Daoy (cell line): ENCODE measurements around the gene PFN3. TPM values are rescaled to one million over a fixed set of nuclear protein-coding genes. Genes with fewer than 3 reads are reported as not detected.

Experiments used
- DNase-seq: peaks from one replicate; pipeline ENCODE4 v3.0.0-alpha.2; 2015; ENCODE audit warnings: low read depth
- total RNA-seq: library from RNA; depleted of rRNA; stranded (reverse); fragments of >200 nt; shearing (Covaris generic); gene quantifications from 2 replicates; pipeline ENCODE4 v1.2.3, GENCODE V29; 2014; rRNA removed

The PFN3 gene, protein sequence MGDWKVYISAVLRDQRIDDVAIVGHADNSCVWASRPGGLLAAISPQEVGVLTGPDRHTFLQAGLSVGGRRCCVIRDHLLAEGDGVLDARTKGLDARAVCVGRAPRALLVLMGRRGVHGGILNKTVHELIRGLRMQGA
- total RNA-seq, result not detected in 2 replicates

DNA sequence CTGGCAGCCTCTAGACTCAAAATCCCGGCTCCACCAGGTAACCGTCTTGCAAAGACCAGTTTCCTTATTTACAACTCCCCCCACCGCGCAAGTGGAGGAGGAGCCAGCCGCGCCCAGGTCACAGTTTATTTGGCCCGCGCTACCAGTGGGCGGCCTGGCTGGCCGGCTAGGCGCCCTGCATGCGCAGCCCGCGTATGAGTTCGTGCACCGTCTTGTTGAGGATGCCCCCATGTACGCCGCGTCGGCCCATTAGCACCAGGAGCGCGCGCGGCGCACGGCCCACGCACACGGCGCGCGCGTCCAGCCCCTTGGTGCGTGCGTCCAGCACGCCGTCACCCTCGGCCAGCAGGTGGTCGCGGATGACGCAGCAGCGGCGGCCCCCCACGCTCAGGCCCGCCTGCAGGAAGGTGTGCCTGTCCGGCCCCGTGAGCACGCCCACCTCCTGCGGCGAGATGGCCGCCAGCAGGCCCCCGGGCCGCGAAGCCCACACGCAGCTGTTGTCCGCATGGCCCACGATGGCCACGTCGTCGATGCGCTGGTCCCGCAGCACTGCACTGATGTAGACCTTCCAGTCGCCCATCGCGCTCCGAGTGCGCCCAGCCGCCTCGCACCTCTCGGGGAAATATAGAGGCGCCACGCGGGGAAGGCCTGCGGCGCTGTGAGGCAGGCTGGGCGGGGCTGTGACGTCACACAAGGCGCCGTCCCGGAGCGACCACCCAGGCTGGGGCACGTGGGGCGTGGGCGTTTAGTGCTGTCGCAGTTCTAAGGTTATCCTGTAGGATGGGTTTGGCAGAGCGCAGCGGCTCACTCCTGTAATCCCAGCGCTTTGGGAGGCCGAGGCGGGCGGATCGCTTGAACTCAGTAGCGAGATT, at the start of gene PFN3:
PFN3 (minus strand) TSS at position 665 of the 872 bp plus-strand sequence; CDS start at position 580, 85 bp downstream.
- DNase-seq, result no peak

DNA sequence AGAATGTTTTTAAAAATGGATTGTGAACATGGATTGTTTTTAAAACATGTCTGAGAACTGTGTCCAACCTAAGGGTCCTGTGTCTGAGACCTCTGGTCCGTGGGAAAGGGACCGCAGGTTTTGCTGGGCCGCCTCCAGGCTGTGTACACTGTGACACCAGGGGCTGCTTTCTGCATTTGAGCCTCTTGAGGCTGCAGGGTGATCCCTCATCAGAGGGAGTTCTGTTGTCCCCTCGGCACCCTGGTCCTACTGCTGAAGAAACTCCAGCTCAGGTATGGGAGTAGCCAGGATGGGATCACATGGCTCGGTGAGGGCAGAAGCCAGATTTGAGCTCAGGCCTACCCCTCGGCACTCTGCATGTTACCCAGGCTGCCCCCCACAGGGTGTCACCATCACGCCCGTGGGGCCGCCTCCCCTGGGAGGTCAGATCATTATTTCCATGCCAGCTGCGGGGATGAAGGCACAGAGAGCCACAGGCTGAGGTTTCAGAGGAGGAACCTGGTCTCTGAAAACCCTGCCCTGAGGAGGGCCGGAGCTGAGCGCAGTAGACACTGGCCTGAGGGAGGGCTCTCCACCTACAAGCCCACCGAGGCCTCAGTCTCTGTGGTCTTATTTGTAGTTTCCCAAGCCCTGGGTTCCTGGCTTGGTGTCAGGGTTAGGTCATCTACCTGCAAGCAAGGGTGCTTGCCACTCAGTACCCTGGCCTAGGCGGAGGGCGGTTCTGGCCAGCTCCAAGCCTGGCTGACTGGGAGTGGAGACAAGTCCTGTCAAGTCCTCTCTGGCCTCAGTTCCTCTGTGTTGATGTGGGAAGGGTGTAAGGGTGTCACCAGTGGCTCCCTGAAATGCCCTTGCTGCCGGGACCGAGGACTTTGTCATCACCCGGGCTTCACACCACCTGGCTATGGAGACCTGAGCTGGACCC, 48.9 kb upstream of the PFN3 start:
- DNase-seq, result no peak

DNA sequence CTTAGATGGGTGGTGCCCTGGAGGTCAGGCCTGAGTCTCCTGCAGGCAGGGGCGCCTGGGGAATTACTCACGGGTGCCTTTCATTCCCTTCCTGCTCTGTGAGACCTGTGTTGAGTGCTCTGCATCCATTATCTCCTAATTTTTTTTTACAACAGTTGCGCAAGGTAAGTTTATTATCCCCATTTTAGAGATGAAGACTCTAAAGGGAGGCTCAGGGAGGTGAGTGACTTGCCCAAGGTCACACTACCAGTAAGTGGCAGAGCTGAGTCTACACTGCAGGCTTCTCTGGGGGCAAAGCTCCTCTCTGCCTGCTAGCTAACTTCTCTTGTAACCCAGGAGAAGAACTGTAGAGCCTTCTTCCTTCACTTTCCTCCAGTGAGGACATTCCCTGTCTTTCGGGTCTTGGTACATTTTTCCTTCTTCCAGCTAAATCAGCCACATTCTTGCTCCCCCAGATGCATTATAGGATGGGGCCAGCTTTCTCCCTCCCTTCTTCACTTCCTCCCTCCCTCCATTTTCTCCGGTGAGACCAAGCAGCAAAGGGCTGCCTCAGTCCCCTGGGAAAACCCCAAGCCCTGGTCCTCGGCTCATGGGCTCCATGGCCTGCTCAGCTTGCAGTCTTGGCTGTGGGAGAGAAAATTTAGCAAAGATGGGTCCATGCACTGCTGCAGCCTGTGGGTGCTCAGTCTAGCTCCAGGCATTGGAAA, 47.9 kb upstream of the PFN3 start:
- no peak for DNase-seq

DNA sequence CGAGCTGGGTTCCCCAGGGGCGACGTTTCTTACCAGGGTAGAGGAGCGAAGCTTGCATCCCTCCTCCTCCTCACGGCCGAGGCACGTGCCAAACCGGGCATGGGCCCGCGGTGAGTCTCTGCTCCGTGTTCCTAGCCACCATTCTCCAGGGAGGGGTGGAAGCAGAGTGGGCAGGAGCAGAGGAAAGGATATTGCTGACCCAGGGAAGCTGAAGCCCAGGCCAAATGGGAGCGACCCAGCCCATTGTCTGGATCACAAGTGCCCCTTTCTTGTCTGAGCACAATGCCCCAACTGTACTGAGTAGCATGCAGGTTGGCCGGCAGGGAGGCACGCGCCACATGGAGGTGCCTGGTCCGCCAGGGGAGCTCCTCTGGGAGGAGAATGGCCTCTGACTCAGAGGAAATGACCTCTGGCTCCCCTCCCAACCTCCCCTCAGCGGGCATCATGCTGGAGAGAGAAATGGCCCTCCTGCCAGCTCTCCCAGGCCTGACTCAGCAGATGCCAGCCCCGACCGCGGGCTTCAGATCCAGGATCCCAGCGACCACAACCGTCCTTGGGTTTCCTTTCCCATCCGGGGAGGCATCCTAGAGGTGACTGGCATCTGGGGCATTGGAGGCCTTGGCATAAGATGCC, 47.3 kb upstream of the PFN3 start:
- peak; percentile 96 for DNase-seq

DNA sequence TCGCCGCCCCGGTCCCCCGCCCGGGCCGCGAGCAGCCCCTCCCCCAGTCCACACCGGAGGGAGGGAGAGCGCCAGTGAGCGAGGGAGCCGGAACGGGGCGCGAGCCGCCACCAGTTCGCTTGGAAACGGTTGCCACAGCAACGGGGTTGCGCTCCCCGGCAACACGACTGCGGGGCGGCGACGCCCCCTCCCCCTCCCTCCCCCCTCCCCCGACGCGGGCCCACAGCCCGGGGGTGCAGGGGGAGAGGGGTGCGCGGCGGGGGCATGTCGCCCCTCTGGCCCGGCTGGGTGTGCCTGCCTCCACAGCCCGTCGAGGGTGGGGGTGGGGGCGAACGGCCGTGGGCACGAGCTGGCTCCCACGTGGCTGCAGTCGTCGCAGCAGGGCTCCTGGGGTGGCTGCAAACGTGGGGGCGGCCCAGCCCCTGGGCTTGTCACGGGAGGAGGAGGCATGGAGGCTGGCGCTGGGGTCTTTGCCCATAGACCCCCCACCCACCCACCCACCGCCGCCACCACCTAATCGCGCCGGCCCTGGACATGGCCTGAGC, 46.7 kb upstream of the PFN3 start:
- DNase-seq, result peak; percentile 79

DNA sequence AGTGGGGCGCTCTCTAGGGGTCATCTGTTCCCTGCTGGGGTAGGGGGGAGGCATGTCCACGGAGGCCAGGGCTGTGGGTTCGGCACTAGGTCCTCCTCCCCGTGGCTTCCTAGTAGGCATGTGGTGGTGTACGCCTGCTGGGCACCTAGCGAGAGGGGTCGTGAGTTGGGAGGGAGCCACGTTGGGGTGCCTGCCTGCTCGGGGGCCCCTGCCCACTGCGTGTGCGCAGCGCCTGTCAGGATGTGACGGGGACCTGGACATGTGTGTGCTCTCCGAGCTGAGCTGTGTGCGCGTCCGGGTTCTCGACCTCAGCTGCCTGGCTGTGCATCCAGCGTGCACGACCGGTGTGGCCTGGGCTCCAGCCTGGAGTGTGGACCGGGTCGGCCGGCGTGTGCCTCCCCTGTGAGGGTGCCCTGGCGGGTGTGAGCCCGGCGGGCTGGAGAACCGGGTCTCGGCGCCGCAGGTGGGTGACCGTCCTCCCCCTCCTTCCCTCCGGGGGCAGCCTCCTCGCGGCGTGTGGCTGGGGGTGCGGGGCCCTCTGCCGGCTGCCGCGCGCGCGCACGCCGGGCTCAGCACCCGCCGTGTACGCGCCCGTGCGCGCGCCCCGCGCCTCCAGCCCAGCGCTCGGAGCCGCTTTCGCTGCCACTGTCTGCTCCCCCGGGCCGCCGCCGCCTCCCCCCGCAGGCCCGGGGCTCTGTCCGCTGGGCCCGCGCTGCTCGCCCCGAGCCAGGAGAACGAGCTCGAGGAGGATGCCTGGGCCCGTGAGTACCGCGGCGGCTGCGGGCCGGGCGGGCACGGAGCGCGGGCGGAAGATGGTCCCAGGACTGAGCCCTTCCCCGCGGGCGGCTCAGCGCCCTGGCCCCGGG, 46.0 kb upstream of the PFN3 start, which contains the start of gene PRR7:
PRR7 (plus strand) TSS at position 615 of the 866 bp plus-strand sequence. CDS start 8,254 bp downstream, outside the sequence.
- peak; percentile 87 for DNase-seq

DNA sequence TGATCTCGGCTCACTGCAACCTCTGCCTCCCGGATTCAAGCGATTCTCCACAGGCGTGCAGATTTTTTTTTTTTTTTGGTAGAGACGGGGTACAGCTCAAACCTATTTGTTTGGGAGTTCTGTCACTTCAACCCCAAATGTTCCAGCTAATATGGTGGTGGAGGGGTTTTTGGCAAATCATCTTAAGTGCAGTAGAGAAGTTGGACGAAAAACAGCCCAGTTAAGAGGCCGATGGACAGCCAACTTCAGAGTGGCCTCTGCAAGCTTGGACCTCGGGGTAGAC, 45.4 kb upstream of the PFN3 start:
- DNase-seq, result no peak

DNA sequence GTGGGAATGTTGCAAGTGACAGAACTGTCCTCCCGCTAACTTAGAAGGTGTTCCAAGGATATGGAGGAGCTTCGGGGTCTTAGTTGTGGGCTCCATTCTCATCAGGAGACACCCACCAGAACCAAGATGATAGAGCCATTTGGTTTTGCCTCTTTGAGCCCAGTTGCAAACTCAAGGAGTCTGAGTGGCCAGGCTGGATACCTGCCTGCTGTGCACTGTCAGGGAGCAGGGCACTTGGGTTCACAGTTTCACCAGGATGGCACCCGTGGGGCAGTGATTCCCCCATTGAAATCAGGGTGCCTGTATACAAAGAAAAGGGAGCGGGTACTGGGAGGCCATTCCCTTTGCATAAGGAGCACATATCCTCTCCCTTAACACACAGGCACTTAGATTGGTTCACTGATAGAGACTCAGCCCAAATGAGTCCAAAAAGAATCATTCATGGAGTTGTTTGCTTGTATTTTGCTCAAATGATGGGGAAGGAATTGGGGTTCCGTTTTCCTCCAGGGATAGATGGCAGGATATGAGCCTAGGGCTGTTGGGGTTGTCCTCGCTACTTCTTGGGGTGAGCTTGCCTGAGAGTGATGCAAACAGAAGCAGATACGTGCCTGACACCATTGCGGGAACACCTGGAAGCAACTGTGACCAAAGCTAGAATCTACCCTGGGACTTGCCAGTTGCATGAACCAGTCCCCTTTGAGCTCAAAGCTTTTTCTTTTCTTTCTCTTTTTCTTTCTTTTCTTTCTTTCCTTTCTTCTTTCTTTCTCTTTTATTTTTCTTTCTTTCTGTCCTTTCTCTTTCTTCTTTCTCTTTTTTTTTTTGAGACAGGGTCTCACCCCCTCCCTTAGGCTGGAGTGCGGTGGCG, 44.8 kb upstream of the PFN3 start:
- DNase-seq, result no peak

DNA sequence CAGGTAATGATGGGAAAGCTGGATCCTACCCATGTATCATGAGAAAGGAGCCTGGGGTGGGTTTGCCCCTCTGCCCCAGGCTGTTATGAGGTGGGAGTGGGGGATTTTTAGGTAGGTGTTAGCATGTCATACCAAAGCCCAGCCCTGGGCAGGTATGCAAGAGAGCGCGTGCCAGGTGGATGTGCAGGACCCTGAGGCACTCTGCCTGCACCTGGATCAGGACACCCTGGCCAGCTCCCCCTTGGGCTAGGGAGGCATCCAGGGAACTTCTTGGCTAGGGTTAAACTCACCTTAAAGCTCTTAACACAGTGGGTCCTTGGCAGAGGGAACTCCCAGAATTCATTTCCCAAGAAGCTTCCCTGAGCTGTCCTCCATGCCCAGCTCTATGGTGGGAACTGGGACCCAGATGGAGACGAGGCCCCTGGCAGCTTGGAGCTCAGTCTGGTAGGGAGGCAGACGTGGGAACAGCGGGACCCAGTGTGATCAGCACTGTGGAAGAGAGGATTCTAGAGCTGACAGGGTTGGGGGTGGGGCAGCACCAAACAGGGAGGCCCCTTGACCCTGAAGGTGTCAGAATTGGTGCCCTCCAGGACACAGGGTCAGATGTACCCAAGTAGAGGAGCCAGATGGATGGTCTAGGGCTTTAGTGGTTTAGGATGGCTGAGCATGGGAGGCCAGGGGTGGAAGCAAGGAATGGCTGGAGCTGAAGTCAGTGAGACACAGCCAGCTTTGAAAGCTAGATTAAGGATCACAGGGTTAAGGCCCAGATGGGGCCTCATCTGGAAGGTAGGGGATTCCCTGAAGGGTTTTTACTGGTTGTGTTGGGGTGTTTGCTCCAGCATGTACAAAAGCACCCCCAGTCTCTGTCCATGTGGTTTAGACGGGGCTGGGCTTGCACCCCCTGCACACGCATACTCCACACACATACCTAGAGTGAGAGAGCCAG, 43.9 kb upstream of the PFN3 start:
- DNase-seq, result no peak

DNA sequence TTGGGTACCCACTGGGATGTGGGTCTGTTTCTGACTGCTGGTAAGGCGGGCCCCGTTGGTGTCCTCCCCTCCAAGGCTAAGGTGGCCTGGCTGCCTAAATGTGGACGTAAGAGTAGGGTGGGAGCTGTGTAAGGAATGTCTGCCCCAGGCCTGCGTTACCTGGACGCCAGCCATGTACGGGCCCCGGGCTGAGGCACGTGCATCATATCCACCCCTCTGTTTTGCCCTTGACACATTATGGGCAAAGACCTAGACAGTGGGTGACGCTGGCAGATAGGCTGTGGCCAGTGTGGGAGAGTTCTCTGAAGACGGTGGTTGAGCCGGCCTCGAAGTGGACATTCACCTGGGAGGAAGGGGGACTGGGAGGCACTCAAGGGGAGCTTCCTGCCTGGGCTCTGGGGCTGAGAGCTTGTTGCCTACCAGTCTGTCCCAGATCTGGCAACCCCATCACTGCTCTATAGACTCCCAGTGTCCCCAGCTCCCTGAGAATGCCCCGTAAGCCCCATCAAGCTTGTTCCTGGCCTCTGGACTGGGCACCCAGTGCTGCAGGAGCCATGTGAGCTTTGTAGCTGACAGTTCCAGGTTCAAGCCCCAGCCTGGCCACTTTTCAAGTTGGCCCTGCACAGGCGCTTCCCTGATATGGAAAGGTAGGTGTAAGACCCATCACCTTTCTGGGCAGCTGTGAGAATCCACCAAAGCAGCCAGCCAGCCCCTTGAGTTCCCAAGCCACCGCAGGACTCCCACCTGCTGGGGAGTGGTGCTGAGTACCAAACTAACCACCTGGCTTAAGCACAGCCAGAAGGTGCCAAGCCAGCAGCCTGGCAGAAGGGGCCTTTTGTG, 42.9 kb upstream of the PFN3 start:
- DNase-seq, result no peak

DNA sequence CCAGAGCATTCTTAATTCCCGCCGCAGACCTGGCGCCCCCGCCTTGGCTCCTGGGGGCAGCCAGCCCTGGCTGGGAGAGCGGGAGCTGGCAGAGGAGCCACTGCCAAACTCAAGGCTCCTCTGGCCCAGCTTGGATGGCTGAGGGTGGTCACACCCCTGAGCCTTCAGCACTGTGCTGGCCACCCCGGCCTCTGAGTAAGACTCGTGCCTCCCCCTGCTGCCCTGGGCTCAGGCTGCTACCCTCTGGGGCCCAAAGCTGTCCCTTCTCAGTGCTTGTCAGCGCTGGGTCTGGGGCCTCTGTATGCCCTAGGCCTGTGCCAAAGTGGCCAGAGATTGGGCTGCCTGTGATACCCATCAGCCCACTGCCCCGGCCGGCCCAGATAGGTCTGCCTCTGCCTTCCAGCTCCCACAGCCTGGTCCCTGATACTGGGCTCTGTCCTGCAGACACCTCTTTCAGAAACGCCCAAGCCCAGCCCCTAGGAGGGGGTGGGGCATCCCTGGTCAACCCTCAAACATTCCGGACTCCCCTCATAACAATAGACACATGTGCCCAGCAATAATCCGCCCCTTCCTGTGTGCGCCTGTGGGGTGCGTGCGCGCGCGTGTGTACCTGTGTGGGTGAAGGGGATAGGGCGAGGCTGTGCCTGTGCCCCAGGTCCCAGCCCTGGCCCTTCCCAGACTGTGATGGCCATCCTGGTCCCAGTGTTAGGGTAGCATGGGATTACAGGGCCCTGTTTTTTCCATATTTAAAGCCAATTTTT, 41.8 kb upstream of the PFN3 start:
- DNase-seq, result no peak

DNA sequence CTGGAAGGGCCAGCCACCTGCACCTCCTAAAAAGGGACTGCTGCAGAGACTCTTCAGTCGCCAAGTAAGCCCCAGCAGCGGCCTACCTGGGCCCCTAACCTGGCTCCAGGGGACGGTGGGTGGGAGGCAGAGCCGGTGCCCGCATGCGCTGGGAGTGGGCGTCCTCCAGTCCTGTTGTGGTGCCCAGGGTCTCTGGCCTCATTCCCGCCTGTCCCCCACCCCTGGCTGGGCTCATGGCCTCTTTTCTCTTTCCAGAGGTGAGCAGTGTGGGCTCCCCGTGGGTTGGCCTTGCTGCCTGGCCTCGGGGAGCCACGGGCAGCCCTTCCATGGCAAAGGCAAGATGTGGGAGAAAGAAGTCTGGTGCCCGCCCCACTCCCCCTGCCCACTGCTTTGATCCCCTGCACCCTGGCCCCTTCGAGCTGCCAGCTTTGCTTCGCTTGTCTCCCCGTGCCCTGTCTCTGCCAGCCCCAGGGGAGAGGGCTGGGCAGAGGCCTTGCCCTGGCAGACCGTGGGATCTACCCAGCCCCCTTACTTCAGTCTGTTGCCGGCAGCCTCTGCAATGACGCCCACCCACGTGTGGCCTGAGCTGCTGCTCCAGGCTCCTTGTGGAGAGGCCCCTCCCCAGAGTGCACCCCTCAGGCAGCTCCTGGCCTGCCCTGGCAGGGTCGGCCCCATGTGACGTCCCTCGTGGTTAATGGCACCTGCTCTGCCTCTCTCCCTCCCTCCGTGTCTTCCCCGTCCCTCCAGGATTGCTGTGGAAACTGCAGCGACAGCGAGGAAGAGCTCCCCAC, 40.7 kb upstream of the PFN3 start:
- DNase-seq, result no peak

DNA sequence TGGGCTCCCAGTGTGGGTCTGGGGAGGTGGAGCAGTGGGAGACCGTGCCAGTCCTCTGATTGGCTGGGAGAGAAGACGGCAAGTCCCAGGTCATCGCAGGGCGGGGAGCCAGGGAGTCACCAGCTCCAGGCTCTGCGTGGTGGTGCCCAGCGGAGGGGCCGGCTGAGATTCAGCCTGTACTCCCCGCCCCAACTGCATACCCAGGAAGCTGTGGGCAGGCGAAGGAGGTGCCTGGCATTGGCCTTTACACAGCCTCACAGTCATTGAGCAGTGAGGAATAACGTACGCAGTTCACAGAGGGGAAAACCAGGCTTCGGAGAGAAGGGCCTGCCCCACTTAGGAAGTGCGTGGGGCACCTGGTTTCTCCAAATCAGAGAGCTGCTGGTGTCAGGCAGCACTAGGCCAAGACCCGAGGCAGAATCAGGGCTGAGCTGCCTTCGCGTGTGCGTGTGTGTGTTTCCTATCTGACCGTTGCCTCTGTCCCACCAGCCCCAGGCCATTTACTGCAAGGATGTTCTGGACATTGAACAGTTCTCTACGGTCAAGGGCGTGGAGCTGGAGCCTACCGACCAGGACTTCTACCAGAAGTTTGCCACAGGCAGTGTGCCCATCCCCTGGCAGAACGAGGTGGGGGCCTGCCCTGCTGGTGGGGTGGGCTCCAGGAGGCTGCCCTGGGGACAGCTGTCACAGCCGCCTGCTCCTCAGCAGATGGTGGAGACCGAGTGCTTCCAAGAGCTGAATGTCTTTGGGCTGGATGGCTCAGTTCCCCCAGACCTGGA, 39.9 kb upstream of the PFN3 start:
- DNase-seq, result no peak

DNA sequence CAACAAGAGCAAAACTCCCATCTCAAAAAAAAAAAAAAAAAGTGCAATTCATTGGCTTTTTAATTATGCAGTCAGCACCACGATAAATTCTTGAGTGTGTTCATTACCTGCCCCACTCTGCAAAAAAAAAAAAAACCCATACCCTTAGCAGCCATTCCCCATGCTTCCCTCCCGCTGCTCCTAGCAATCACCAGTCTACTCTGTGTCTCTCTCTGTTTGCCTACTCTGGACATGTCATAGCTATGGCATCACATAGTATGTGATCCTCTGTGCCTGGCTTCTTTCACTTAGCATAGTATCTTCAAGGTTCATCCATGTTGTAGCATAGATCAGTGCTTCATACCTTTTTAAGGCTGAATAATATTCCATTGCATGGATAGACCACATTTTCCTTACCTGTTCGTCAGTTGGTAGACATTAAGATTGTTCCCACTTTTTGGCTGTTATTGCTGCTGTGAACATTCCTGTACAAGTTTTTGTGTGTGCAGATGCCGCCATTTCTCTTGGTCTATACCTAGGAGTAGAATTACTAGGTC, 39.1 kb upstream of the PFN3 start:
- no peak for DNase-seq
